Measurements from ENCODE around the gene MSH5. TPM values are rescaled to one million over a fixed set of nuclear protein-coding genes. Genes with fewer than 3 reads are reported as not detected.
A peak's percentile ranks its signal among the peaks of the same experiment; 100 is the strongest.

Gene MSH5
- total and polyA plus RNA-seq, 2 of the 13 experiments (the other 11 are each of a cell fraction or from before 2014, with no cell fraction given), result 10.2 to 38.7 TPM

DNA sequence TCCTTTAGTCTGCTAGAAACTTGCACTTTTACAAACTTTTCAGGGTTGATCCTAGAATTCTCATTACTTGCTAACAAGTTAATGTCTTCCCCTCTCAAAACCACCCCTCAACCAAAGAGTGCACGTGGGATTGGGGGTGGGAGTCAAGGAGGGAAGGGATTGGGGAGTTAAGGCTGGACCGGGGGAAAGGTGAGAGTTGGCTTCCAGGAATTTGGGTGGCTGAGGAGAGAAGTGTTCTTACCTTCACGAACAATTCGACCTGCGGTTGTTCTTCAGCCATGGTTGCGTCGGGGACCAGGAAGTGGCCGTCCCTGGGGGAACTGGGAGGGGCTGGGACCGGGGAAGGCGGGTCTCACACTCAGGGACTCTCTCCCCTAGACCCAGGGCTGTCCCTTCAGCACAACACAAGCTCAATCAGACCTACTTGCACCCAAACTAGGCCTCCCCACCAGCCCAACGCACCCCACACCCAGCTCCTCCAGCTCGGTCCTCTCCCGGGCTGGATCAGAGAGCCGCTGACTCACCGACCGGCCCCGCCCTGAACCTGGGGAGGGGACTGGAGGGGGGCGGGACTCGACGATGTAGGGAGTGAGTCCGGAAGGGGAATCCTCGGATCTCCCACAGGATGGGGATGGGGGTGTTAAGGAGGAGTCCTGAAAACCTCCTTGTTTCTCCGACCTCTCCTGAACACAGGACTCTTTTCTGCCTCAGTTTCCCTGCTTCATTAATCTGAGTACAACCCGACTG lies 3.6 kb upstream of the MSH5 start, which contains the start of gene CLIC1 (continued):
- TF ChIP-seq, protein P1, sequence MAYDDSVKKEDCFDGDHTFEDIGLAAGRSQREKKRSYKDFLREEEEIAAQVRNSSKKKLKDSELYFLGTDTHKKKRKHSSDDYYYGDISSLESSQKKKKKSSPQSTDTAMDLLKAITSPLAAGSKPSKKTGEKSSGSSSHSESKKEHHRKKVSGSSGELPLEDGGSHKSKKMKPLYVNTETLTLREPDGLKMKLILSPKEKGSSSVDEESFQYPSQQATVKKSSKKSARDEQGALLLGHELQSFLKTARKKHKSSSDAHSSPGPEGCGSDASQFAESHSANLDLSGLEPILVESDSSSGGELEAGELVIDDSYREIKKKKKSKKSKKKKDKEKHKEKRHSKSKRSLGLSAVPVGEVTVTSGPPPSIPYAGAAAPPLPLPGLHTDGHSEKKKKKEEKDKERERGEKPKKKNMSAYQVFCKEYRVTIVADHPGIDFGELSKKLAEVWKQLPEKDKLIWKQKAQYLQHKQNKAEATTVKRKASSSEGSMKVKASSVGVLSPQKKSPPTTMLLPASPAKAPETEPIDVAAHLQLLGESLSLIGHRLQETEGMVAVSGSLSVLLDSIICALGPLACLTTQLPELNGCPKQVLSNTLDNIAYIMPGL (CRISPR knock-in tag; IDR thresholded peaks at IDR 0.05; ENCODE audit: borderline replicate concordance in 1 of 2, low read depth in 1 of 2), result peak; percentile 62 to 76; a peak in 2 of 4 replicates
- TF ChIP-seq ZSCAN30 (CRISPR knock-in tag; IDR thresholded peaks at IDR 0.05) (no peak), ZNF205 (CRISPR knock-in tag; IDR thresholded peaks at IDR 0.05) (0 out of 2 replicates have a peak, but pooled peaks have one; percentile 18), ELF4 (CRISPR knock-in tag; IDR thresholded peaks at IDR 0.05; ENCODE audit: borderline replicate concordance) (peak; percentile 72), ZNF556 (CRISPR knock-in tag; IDR thresholded peaks at IDR 0.05; ENCODE audit: borderline replicate concordance) (no peak; the same call in 1 of the 2 replicates), SMARCC2 (IDR thresholded peaks at IDR 0.05) (no peak), ZNF264 (CRISPR knock-in tag; IDR thresholded peaks at IDR 0.05) (0 out of 2 replicates have a peak, but pooled peaks have one; percentile 51), SMAD3 (CRISPR knock-in tag; IDR thresholded peaks at IDR 0.05) (peak; percentile 88), MZF1 (CRISPR knock-in tag; IDR thresholded peaks at IDR 0.05; ENCODE audit: borderline replicate concordance) (peak; percentile 78; the same call in 1 of the 2 replicates), NRL (CRISPR knock-in tag; IDR thresholded peaks at IDR 0.05; ENCODE audit: borderline replicate concordance) (peak; percentile 83; the same call in 1 of the 2 replicates), ZNF530 (CRISPR knock-in tag; IDR thresholded peaks at IDR 0.05; ENCODE audit: low read depth) (no peak), HDAC6 (IDR thresholded peaks at IDR 0.05; ENCODE audit: low read depth, low read length) (no peak), ZNF7 (CRISPR knock-in tag; IDR thresholded peaks at IDR 0.05) (no peak), RFX1 (IDR thresholded peaks at IDR 0.05) (no peak), CHD2 (IDR thresholded peaks at IDR 0.05; ENCODE audit: low read depth, low read length) (no peak), ZBTB38 (CRISPR knock-in tag; IDR thresholded peaks at IDR 0.05) (no peak), FOXK2 (IDR thresholded peaks at IDR 0.05) (no peak), CHD4 (IDR thresholded peaks at IDR 0.05; ENCODE audit: borderline replicate concordance, low read length) (no peak), ZFP82 (CRISPR knock-in tag; IDR thresholded peaks at IDR 0.05; ENCODE audit: borderline replicate concordance) (no peak; the same call in 1 of the 2 replicates)
- TF ChIP-seq, protein P2, sequence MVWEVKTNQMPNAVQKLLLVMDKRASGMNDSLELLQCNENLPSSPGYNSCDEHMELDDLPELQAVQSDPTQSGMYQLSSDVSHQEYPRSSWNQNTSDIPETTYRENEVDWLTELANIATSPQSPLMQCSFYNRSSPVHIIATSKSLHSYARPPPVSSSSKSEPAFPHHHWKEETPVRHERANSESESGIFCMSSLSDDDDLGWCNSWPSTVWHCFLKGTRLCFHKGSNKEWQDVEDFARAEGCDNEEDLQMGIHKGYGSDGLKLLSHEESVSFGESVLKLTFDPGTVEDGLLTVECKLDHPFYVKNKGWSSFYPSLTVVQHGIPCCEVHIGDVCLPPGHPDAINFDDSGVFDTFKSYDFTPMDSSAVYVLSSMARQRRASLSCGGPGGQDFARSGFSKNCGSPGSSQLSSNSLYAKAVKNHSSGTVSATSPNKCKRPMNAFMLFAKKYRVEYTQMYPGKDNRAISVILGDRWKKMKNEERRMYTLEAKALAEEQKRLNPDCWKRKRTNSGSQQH (CRISPR knock-in tag; IDR thresholded peaks at IDR 0.05; ENCODE audit: low read depth), result peak; percentile 95
- TF ChIP-seq, protein P3, sequence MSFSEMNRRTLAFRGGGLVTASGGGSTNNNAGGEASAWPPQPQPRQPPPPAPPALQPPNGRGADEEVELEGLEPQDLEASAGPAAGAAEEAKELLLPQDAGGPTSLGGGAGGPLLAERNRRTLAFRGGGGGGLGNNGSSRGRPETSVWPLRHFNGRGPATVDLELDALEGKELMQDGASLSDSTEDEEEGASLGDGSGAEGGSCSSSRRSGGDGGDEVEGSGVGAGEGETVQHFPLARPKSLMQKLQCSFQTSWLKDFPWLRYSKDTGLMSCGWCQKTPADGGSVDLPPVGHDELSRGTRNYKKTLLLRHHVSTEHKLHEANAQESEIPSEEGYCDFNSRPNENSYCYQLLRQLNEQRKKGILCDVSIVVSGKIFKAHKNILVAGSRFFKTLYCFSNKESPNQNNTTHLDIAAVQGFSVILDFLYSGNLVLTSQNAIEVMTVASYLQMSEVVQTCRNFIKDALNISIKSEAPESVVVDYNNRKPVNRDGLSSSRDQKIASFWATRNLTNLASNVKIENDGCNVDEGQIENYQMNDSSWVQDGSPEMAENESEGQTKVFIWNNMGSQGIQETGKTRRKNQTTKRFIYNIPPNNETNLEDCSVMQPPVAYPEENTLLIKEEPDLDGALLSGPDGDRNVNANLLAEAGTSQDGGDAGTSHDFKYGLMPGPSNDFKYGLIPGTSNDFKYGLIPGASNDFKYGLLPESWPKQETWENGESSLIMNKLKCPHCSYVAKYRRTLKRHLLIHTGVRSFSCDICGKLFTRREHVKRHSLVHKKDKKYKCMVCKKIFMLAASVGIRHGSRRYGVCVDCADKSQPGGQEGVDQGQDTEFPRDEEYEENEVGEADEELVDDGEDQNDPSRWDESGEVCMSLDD (CRISPR knock-in tag; IDR thresholded peaks at IDR 0.05; ENCODE audit: borderline replicate concordance), result no peak

All from HepG2 (cell line).